Stimulated activated CD8-positive, alpha-beta memory T cell treated with anti-CD3 and anti-CD28 coated beads, Interleukin-7, amount 100 ng/mL, for 24 hours (primary cell): Measurements from ENCODE around the gene EN2.

Experiments
- DNase-seq: peaks from one replicate; pipeline ENCODE4 v3.0.0-alpha.2; 2020; ENCODE audit warnings: low read depth

Gene EN2

GRCh38 chr7:155464183-155464582 is 6.3 kb downstream of the EN2 start:
- no peak for DNase-seq

DNA sequence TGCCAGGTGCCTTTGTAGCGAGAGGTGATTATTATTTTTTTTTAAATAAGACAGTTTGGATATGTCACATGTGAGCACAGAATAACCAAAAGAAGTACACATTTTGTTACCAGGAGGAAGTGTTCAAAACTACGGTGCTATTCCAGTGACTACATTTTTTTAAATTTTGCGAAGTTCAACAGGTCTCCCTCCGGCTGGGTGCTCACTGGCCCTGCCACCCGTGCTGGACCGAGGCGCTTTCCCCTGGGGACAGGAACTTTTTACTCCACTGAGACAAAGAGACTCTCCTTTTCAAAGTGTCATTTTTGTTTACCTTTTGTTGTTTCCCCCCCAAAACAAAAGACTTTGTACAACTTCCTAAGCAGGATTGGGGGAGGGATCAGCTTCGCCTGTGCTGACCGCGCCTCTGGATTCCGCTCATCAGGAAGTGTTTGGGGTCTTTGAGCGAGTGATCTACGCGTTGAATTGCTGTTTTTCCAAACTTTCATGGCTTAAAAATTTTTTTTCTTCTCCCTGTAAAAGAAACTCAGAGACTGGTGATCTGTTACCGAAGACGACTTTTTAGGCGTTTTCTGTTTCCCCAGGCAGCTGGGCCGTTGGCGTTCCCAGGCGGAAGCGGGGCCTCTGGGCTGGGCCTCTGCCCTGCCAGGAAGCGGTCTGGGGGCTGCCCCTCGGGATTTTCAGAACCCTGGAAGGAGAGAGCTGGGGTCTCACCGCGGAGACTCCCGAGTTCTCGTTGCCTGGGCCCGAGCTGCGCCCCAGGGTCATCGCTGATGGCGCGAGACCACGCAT is 7.2 kb downstream of the EN2 start:
- DNase-seq = no peak

DNA sequence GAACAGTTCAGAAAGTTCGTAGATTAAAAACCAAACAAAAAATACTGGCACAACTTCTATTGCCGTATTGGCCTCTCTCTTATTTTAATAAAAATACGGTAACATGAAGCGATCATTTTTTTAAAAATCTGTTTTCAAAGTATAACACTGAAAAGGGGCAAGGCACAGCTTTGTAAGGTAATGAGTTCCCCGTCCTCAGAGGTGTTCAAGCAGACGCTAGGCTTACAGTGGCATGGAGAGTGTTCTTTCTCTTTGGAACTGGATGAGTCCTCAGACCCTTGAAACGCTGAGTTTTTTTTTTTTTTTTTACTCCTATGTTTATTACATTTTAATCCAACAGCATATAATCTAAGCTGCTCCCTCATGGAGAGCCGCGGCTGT is 7.8 kb downstream of the EN2 start:
- no peak for DNase-seq

DNA sequence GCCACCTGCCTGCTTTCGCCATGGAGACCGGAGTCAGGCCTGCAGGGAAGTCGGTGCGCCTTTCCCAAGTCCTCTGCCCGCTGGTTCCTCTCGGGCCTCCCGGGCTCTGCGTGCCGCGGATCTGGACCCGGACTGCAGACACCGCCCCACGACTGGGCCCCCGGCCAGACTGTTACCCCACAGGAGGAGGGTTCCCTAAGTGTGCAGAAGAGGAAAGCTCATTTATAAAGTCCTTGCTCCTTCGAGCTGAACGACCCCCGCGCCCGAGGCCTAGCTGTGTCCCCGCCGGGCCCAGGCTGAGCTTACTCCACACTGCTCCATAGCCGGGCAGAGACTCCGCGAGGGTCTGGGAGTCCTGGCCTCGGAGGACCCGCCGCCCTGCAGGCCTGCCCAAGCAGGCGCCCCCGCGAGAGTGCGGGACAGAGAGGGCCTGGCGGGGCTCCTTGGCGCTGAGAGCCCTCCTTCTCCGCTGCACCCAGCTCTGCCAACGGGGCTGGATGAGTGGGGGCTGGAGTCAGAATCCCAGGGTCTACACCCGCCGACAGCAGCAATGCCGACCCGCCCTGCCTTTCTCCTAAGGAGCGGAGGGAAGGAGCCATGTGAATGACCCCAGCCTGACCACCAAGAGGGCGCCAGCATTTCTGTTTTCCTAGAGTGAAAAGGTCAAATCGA is 8.3 kb downstream of the EN2 start:
- DNase-seq = no peak

GRCh38 chr7:155466814-155467733 is 9.1 kb downstream of the EN2 start:
- no peak for DNase-seq

GRCh38 chr7:155467846-155468784 is 10.2 kb downstream of the EN2 start:
- DNase-seq = no peak

DNA sequence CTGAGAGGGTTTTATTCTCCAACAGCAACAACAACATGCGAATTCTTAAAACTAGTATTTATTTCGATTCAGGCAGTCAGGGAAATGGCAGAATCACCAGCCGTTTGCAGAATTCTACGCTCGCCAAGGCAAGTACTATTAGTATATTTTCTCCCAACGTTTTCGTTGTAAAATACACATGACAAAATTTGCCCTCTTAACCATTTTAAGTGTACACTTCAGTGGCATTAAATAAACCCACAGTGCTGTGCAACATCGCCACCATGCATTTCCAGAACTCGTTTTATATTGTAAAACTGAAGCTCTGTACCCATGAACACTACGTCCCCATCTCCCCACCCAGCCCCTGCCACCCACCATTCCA is 10.8 kb downstream of the EN2 start:
- DNase-seq = no peak

DNA sequence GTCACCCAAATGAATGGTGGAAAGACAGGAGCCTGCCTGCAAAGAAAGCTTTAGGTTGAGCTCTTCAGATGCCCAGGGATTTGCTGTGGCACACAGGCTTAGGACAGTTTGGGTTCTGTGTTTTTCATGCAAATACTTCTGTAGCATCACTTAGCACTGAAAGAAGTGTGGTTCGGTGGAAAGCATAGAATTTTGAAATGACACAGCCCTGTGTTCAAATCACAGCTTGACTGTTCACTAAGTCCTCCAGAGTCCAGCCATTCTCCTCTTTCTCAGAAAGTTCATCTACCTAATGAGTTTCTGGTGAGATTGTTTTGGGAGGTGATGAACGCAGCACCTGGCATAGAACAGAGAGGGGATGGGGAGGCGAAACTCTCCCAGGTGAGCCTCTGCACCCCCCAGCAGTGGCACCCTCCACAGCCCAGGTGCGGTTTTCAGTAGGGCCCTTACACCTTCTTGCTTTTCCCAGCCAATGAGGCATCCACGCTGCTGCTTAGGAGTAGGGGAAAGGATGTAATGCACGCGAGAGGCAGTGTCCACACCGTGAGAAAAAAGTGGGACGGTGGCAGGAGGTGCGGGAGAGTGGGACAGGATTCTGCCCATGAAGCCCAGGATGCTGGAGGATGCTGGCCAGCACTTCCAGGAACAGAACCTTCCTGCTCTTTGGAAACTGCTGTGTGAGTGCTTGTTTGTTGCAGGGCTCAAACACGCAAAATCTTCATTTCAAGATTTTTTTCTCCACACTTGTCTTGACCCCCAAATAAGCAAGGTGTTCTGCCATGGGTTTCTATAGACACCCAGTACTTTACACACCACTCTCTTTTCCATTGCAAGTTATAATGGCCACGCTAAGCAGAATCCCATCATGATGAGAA is 11.6 kb downstream of the EN2 start:
- no peak for DNase-seq

DNA sequence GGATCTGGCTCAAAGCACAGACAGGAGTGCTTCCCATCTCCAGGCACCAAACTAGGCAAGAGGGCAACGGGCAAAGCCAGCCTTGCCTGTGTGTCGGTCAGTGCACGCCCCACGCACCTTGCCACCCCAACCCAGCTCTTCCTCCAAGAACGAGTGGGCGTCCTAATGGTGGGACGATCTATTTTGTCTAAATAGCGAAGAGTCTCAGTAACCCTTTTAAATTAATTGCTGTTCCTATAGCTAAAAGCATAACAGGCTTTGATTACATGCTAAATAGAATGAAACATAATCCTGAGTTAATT is 12.2 kb downstream of the EN2 start:
- DNase-seq = no peak

GRCh38 chr7:155470686-155471638 is 13.0 kb downstream of the EN2 start:
- no peak for DNase-seq

- no peak for DNase-seq
These were observed 13.8 kb downstream of the EN2 start for GRCh38 chr7:155471718-155472117.

GRCh38 chr7:155477476-155477875 is 19.5 kb downstream of the EN2 start:
- no peak for DNase-seq

GRCh38 chr7:155481764-155482163 is 23.8 kb downstream of the EN2 start:
- DNase-seq = no peak

DNA sequence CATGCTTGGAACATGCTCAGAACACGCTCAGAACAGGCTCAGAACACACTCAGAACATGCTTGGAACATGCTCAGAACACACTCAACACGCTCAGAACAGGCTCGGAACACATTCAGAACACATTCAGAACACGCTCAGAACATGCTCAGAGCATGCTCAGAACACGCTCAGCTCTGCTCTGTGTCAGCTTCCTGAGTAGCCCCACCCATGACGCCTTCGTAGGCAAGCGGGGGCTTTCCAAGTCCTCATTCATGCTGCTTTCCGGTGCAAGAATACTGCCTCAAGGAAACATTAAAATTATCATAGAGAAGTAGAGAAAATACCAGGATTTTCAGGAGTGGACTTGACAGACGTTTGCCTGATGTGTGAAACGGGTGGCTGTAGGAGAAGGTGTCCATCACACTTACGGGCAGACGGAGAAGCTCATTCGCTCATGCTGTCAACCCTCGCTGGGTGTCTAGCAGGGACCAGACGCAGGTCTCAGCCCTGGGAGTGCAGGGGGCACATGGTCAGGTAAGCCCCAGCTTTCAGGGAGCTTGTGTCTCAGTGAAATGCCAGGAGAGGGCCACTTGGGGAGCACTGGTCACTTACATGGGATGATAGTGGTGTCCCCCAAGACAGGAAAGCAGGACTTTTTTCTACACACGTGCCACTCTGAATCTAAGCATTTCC is 24.7 kb downstream of the EN2 start:
- no peak for DNase-seq

DNA sequence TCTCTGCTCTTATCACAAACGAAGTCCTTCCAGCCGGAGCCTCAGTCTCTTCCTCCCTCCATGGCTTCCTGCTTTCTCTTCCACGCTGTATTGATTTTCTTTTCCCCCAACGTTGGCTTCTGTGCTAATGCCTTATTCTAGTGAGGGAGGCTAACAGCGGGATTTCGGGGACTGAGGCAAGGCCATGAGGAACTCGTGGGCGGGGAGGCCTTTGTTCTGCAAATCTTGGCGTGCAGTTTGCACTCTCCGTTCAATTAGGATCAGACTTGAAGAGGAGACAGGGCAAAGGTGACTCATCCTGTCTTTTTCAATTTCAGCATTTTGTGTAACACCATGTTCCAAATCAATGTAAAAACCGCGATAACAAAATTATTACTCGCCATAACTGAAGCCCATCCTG is 25.3 kb downstream of the EN2 start:
- no peak for DNase-seq

DNA sequence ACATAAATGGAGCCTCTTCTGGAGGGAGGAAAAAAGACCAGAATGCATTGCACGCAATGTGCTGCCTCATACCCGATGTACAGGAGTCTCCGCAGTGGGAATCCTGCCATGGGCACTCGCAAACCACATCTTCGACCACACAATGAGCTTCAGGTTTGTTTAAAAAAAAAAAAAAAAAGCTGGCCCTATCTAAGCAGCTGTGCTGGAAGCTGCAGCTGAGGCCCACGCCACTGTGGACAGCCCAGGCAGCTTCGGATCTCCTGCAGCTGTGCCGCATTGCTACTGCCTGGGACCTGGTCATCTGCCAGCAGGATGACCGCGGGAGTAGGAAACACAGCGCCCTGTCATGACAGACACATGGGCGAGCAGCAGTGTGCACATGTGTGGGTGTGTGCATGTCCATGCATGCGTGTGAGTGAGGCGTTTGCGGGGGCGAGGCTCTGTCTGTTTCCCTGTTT is 26.0 kb downstream of the EN2 start:
- no peak for DNase-seq

GRCh38 chr7:155484483-155485399 is 26.8 kb downstream of the EN2 start:
- no peak for DNase-seq
